Lower leg skin (tissue), 4 donors: ENCODE results near the gene AQP1. TPM values are rescaled to one million over a fixed set of nuclear protein-coding genes. Genes with fewer than 3 reads are reported as not detected.

ENCODE experiments used
- DNase-seq, 2 donors: peaks; one replicate each; pipeline ENCODE4 v3.0.0-alpha.2; 2019; ENCODE audit warnings: low spot score in 2 of 2
- H3K4me3 ChIP-seq: fragments of 200-600 bp; sonication (generic); 2 replicates; pipeline ENCODE4 v1.5.1; 2017; ENCODE audit warnings: mild to moderate bottlenecking, low read depth; ENCODE audit not compliant: poor library complexity, severe bottlenecking
- POLR2A ChIP-seq, 2 donors: fragments of 450-650 bp; IDR thresholded peaks; one replicate each; pipeline ENCODE4 v1.6.1; 2016 to 2017; ENCODE audit warnings: antibody characterized with exemption in 2 of 2, mild to moderate bottlenecking in 1 of 2, moderate library complexity in 1 of 2
- WGBS, 2 donors: methylation state at CpG; one replicate each; pipeline ENCODE4 v1.1.5; 2018; 5-methylcytosine and 5-hydroxymethylcytosine counted together
- intact Hi-C: fragments of 100-400 bp; cut with DNase I; formaldehyde crosslinking; loops from one replicate; pipeline ENCODE4 v1.15.0; 2023; ENCODE audit warnings: low total_unique reads
- total RNA-seq, 4 donors: library from RNA; depleted of rRNA; stranded (reverse); fragments of >200 nt; gene quantifications; one replicate each; pipeline ENCODE4 v1.1.0, GENCODE V29; 2016
- TF ChIP-seq, protein P1 (sequence below), 3 donors: fragments of 450-650 bp; IDR thresholded peaks; one replicate each; pipeline ENCODE4 v1.5.1; 2016; ENCODE audit warnings: antibody characterized with exemption in 3 of 3, mild to moderate bottlenecking in 3 of 3, moderate library complexity in 2 of 3

AQP1 gene
- total RNA-seq, 4 donors from 2014 or later, result 50.7 to 247 (median 103) TPM

DNA sequence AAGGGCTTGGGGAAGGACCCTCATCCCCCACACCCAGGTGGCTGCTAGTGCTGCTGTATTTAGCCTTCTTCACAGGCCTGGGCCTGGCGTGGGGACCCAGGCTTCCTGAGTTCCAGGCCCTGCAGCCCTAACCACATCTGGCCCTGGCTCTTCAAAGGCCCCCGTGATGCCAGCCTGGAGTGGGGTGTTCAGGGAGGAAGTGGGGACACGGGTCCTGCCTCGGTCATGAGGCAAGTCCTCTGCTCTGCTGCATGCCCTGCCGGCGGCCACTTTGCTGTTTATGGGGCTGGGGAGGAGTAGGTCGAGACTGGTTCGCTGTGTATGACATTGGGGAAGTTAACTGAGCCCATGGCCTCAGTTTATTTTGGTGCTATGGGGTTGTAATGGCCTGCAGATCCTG, 8.5 kb upstream of the AQP1 start:
- no peak overlapping the region for H3K4me3 ChIP-seq
- no peak for DNase-seq
- intact Hi-C loops, result no loop called here
- TF ChIP-seq POLR2A (IDR thresholded peaks at IDR 0.05), result no peak
- TF ChIP-seq, protein P1, sequence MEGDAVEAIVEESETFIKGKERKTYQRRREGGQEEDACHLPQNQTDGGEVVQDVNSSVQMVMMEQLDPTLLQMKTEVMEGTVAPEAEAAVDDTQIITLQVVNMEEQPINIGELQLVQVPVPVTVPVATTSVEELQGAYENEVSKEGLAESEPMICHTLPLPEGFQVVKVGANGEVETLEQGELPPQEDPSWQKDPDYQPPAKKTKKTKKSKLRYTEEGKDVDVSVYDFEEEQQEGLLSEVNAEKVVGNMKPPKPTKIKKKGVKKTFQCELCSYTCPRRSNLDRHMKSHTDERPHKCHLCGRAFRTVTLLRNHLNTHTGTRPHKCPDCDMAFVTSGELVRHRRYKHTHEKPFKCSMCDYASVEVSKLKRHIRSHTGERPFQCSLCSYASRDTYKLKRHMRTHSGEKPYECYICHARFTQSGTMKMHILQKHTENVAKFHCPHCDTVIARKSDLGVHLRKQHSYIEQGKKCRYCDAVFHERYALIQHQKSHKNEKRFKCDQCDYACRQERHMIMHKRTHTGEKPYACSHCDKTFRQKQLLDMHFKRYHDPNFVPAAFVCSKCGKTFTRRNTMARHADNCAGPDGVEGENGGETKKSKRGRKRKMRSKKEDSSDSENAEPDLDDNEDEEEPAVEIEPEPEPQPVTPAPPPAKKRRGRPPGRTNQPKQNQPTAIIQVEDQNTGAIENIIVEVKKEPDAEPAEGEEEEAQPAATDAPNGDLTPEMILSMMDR (IDR thresholded peaks at IDR 0.05), result no peak
- 91 to 95% methylated on average over 7 to 8 of the region's 8 CpGs for WGBS, 2 donors

DNA sequence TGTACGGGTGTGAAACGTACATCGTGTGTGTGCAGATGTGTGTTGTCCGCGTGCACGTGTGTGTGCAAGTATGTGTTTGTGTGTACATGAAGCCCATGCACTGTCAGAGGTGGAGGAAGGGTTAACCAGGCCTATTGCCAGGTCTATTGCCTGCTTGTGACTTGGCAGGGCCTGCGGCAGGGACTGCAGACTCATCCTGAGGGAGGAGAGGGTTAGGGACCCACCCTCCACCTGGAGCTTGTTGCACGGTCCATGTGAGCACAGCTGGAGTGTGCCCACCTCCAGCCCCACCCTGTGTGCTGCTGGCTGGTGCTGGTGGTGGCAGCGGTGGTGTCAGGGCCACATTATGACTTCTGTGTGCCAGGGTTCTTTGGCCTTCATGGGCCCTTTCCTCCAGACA, 7.1 kb upstream of the AQP1 start:
- no peak overlapping the region for H3K4me3 ChIP-seq
- intact Hi-C loops, result no loop called here
- 66 to 77% methylated on average over 9 of the region's 9 CpGs for WGBS, 2 donors
- DNase-seq, result no peak
- TF ChIP-seq, protein P1 (IDR thresholded peaks at IDR 0.05), result no peak
- no peak for TF ChIP-seq POLR2A (IDR thresholded peaks at IDR 0.05)

DNA sequence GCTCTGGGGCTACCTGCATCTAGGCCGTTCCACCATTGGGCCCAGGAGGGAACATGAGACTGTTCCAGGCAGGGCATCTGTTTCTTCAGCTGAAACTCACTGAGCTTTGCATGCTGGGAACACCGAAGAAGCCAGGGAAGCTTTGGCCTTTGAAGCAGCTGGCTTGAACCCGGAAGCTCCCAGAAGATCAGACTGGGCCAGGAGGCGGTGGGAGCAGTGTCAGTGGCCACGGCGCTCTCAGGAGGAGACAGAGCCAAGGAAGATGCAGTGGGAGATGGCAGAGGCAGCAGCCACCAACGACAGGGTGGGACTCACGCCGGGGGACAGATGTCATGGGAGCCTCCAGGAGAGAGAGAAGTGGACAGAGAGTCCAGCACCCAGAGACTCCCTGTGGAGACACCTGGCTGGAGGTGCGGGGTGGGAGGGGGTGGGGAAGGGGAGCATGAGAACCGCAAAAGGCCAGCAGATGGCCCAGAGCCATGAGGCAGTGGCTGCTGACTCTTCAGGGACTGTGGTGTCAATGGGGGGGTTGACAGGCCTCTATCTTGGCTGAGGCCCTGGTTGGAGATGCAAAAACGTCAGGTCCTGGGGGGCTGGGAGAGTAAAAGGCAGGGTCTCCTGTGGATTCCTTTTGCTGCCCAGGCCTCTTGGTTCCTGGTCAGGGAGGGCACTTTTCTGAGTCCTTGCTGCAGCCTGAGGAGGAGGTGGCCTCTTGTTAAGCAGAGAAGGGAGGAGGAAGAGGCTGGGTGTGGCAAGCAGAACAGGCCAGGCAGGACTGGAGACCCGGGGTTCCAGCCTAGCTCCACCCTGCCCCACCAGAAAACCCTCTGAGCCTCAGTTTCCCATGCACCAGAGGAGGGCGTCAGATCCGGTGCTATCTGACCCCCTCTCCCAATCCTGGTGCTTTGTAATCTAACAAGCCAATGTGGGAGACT, 6.3 kb upstream of the AQP1 start:
- intact Hi-C loops, result no loop called here
- no peak for DNase-seq
- 68 to 70% methylated on average over 14 to 15 of the region's 15 CpGs for WGBS, 2 donors
- TF ChIP-seq POLR2A (IDR thresholded peaks at IDR 0.05), result no peak
- TF ChIP-seq, protein P1 (IDR thresholded peaks at IDR 0.05), result no peak
- H3K4me3 ChIP-seq, result no peak overlapping the region

- DNase-seq, result no peak
- intact Hi-C loops, result no loop called here
- 44 to 50% methylated on average over 7 of the region's 7 CpGs for WGBS, 2 donors
- no peak overlapping the region for H3K4me3 ChIP-seq
- TF ChIP-seq, protein P1 (IDR thresholded peaks at IDR 0.05), result no peak
- TF ChIP-seq POLR2A (IDR thresholded peaks at IDR 0.05), result no peak
These were observed 5.6 kb upstream of the AQP1 start for GRCh38 chr7:30906014-30906413.

GRCh38 chr7:30906515-30907240, 5.0 kb upstream of the AQP1 start:
- H3K4me3 ChIP-seq, result no peak overlapping the region
- intact Hi-C loops, result no loop called here
- TF ChIP-seq, protein P1 (IDR thresholded peaks at IDR 0.05), result no peak
- TF ChIP-seq POLR2A (IDR thresholded peaks at IDR 0.05), result no peak
- WGBS, 2 donors, result 76 to 77% methylated on average over 11 of the region's 11 CpGs
- no peak for DNase-seq
